ENCODE data around the gene MMD2. TPM values are rescaled to one million over a fixed set of nuclear protein-coding genes. Genes with fewer than 3 reads are reported as not detected.

MMD2 gene
- total and polyA plus RNA-seq, 2 experiments from 2014 or later = 0.11 to 0.38 TPM

- no peak for TF ChIP-seq STAT1 (IDR thresholded peaks at IDR 0.05; ENCODE audit: unreplicated experiment)
- no peak for TF ChIP-seq ZNF114 (CRISPR knock-in tag; IDR thresholded peaks at IDR 0.05)
- no peak for TF ChIP-seq ZNF331 (CRISPR knock-in tag; IDR thresholded peaks at IDR 0.05; ENCODE audit: low read depth)
- no peak for TF ChIP-seq NANOG (IDR thresholded peaks at IDR 0.05; ENCODE audit: borderline replicate concordance)
- TF ChIP-seq JUNB (IDR thresholded peaks at IDR 0.05; ENCODE audit: unreplicated experiment) = no peak
- TF ChIP-seq POLR2AphosphoS5 (IDR thresholded peaks at IDR 0.05; ENCODE audit: low read depth) = no peak
- TF ChIP-seq, protein P1, sequence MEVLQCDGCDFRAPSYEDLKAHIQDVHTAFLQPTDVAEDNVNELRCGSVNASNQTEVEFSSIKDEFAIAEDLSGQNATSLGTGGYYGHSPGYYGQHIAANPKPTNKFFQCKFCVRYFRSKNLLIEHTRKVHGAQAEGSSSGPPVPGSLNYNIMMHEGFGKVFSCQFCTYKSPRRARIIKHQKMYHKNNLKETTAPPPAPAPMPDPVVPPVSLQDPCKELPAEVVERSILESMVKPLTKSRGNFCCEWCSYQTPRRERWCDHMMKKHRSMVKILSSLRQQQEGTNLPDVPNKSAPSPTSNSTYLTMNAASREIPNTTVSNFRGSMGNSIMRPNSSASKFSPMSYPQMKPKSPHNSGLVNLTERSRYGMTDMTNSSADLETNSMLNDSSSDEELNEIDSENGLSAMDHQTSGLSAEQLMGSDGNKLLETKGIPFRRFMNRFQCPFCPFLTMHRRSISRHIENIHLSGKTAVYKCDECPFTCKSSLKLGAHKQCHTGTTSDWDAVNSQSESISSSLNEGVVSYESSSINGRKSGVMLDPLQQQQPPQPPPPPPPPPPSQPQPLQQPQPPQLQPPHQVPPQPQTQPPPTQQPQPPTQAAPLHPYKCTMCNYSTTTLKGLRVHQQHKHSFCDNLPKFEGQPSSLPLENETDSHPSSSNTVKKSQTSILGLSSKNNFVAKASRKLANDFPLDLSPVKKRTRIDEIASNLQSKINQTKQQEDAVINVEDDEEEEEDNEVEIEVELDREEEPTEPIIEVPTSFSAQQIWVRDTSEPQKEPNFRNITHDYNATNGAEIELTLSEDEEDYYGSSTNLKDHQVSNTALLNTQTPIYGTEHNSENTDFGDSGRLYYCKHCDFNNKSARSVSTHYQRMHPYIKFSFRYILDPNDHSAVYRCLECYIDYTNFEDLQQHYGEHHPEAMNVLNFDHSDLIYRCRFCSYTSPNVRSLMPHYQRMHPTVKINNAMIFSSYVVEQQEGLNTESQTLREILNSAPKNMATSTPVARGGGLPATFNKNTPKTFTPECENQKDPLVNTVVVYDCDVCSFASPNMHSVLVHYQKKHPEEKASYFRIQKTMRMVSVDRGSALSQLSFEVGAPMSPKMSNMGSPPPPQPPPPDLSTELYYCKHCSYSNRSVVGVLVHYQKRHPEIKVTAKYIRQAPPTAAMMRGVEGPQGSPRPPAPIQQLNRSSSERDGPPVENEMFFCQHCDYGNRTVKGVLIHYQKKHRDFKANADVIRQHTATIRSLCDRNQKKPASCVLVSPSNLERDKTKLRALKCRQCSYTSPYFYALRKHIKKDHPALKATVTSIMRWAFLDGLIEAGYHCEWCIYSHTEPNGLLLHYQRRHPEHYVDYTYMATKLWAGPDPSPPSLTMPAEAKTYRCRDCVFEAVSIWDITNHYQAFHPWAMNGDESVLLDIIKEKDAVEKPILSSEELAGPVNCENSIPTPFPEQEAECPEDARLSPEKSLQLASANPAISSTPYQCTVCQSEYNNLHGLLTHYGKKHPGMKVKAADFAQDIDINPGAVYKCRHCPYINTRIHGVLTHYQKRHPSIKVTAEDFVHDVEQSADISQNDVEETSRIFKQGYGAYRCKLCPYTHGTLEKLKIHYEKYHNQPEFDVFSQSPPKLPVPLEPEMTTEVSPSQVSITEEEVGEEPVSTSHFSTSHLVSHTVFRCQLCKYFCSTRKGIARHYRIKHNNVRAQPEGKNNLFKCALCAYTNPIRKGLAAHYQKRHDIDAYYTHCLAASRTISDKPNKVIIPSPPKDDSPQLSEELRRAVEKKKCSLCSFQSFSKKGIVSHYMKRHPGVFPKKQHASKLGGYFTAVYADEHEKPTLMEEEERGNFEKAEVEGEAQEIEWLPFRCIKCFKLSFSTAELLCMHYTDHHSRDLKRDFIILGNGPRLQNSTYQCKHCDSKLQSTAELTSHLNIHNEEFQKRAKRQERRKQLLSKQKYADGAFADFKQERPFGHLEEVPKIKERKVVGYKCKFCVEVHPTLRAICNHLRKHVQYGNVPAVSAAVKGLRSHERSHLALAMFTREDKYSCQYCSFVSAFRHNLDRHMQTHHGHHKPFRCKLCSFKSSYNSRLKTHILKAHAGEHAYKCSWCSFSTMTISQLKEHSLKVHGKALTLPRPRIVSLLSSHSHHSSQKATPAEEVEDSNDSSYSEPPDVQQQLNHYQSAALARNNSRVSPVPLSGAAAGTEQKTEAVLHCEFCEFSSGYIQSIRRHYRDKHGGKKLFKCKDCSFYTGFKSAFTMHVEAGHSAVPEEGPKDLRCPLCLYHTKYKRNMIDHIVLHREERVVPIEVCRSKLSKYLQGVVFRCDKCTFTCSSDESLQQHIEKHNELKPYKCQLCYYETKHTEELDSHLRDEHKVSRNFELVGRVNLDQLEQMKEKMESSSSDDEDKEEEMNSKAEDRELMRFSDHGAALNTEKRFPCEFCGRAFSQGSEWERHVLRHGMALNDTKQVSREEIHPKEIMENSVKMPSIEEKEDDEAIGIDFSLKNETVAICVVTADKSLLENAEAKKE (CRISPR knock-in tag; IDR thresholded peaks at IDR 0.05) = no peak
- no peak for TF ChIP-seq CREB1 (CRISPR knock-in tag; IDR thresholded peaks at IDR 0.05; ENCODE audit: low read depth)
- no peak for TF ChIP-seq EZH2phosphoT487 (IDR thresholded peaks at IDR 0.05; ENCODE audit: unreplicated experiment)
- no peak for TF ChIP-seq REST (IDR thresholded peaks at IDR 0.05; ENCODE audit: unreplicated experiment)
- no peak for TF ChIP-seq EZH2 (IDR thresholded peaks at IDR 0.05; ENCODE audit: low read depth, unreplicated experiment)
- no peak for TF ChIP-seq CTCF (conservative IDR thresholded peaks at IDR 0.05; ENCODE audit: low read depth in 2 of 2)
- TF ChIP-seq, protein P2, sequence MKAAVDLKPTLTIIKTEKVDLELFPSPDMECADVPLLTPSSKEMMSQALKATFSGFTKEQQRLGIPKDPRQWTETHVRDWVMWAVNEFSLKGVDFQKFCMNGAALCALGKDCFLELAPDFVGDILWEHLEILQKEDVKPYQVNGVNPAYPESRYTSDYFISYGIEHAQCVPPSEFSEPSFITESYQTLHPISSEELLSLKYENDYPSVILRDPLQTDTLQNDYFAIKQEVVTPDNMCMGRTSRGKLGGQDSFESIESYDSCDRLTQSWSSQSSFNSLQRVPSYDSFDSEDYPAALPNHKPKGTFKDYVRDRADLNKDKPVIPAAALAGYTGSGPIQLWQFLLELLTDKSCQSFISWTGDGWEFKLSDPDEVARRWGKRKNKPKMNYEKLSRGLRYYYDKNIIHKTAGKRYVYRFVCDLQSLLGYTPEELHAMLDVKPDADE (IDR thresholded peaks at IDR 0.05) = no peak
- no peaks in the 10 kb centered on the region for H3F3A ChIP-seq (replicated peaks; ENCODE audit: low read depth)
- DNase-seq (ENCODE audit: low spot score) (no peak), ATAC-seq (no peak)
- H3K27me3 Mint-ChIP-seq (ENCODE audit: insufficient read depth, low read depth, poor library complexity) = peaks cover 8% of the 10 kb centered on the region
- no peaks in the 10 kb centered on the region for H3K36me3 Mint-ChIP-seq (ENCODE audit: low read depth)
- no peak overlapping the region for H2AFZ ChIP-seq
- H3K79me2 ChIP-seq (replicated peaks; ENCODE audit: insufficient read depth) = no peaks in the 10 kb centered on the region
- no peaks in the 10 kb centered on the region for H4K20me1 ChIP-seq (replicated peaks; ENCODE audit: insufficient read depth)
- H3K27me3 ChIP-seq (ENCODE audit: insufficient read depth) = no peaks in the 10 kb centered on the region
- no peaks in the 10 kb centered on the region for H3K4me1 ChIP-seq (ENCODE audit: insufficient read depth)
- no peaks in the 10 kb centered on the region for H3K36me3 ChIP-seq (ENCODE audit: insufficient read depth)
- no peak overlapping the region for H3K4me2 ChIP-seq
- H3K4me1 Mint-ChIP-seq = no peaks in the 10 kb centered on the region
- H3K9me2 ChIP-seq (ENCODE audit: insufficient read depth) = no peaks in the 10 kb centered on the region
- H3K9me3 Mint-ChIP-seq = no peaks in the 10 kb centered on the region
- H3K27ac ChIP-seq (ENCODE audit: low read depth) = no peak overlapping the region
- H3K27ac Mint-ChIP-seq = no peak overlapping the region
- H3K4me3 ChIP-seq = no peak overlapping the region
- H3K4me3 Mint-ChIP-seq = no peak overlapping the region
Observed at GRCh38 chr7:4928445-4928844, 30.5 kb downstream of the MMD2 start.

Measured in GM23338 (cell line).